H1 (cell line): ENCODE data around the gene CISTR. TPM values are rescaled to one million over a fixed set of nuclear protein-coding genes. Genes with fewer than 3 reads are reported as not detected.

Source experiments
- CTCF ChIA-PET: fragments of 300-600 bp; sonication (Branson Sonifier 250); formaldehyde crosslinking; loops from one replicate; lab custom pipeline; 2021; ENCODE audit not compliant: partially characterized antibody; lab: Charles Lee
- POLR2A ChIA-PET: fragments of 300-600 bp; sonication (Branson Sonifier 250); formaldehyde crosslinking; loops from one replicate; lab custom pipeline; 2021; ENCODE audit warnings: inconsistent platforms; ENCODE audit not compliant: partially characterized antibody; lab: Charles Lee
- DNase-seq, 2 experiments: peaks; one replicate each; pipeline versions ENCODE4 v3.0.0 to v3.0.0-alpha.2; 2010 to 2022; ENCODE audit warnings: low spot score in 2 of 2, low read depth in 1 of 2, mixed read lengths in 1 of 2
- FAIRE-seq: peaks from 2 replicates; lab custom pipeline; 2011; peaks lifted over from hg19 to GRCh38; lab: Jason Lieb, UNC
- H2AFZ ChIP-seq: 2 replicates; pipeline ENCODE4 v1.8.1; 2012; ENCODE audit warnings: low read length, inconsistent platforms
- H2AK5ac ChIP-seq: 2 replicates; pipeline ENCODE4 v1.6.1; 2013; ENCODE audit warnings: low read depth, low read length
- H2BK120ac ChIP-seq: replicated peaks from 2 replicates; pipeline ENCODE3; 2013; ENCODE audit warnings: low read depth, low read length, inconsistent platforms
- H2BK12ac ChIP-seq: 2 replicates; pipeline ENCODE4 v1.6.1; 2013; ENCODE audit warnings: low read depth, low read length
- H2BK15ac ChIP-seq: 2 replicates; pipeline ENCODE4 v1.6.1; 2013; ENCODE audit warnings: low read length
- H2BK20ac ChIP-seq: 2 replicates; pipeline ENCODE4 v1.6.1; 2013; ENCODE audit warnings: low read length
- H2BK5ac ChIP-seq: 2 replicates; pipeline ENCODE4 v1.6.1; 2013; ENCODE audit warnings: low read depth, low read length
- H3K14ac ChIP-seq: 2 replicates; pipeline ENCODE4 v1.6.1; 2013; ENCODE audit warnings: inconsistent platforms; ENCODE audit not compliant: insufficient read length
- H3K18ac ChIP-seq: 2 replicates; pipeline ENCODE4 v1.6.1; 2013; ENCODE audit warnings: low read length; ENCODE audit errors: extremely low read depth
- H3K23ac ChIP-seq: 2 replicates; pipeline ENCODE4 v1.6.1; 2013; ENCODE audit warnings: inconsistent platforms; ENCODE audit not compliant: insufficient read length
- H3K23me2 ChIP-seq: 2 replicates; pipeline ENCODE4 v1.6.1; 2013; ENCODE audit warnings: low read depth, low read length
- H3K27ac ChIP-seq: 2 replicates; pipeline ENCODE4 v1.6.1; 2011; ENCODE audit warnings: low read depth, low read length, inconsistent platforms
- H3K27me3 ChIP-seq, 4 experiments: replicated peaks in 1 of 4; 1 replicate in 1 of 4; 2 replicates in 3 of 4; pipeline versions ENCODE4 v1.6.1 to v1.8.1; 2011 to 2013; ENCODE audit warnings: low read length in 3 of 4, mild to moderate bottlenecking in 3 of 4, inconsistent platforms in 2 of 4, mixed read lengths in 2 of 4, moderate library complexity in 1 of 4; ENCODE audit not compliant: control insufficient read depth in 3 of 4, insufficient read depth in 3 of 4; ENCODE audit errors: extremely low read depth in 1 of 4
- H3K36me3 ChIP-seq, 4 experiments: 2 replicates each; pipeline versions ENCODE4 v1.6.1 to v1.8.1; 2011 to 2013; ENCODE audit warnings: mild to moderate bottlenecking in 4 of 4, low read length in 3 of 4, moderate library complexity in 2 of 4, control low read depth in 1 of 4, inconsistent platforms in 1 of 4; ENCODE audit not compliant: insufficient read depth in 4 of 4, control insufficient read depth in 2 of 4
- H3K4ac ChIP-seq: replicated peaks from 2 replicates; pipeline ENCODE3; 2013; ENCODE audit warnings: low read length, low read depth, mixed read lengths, inconsistent platforms; ENCODE audit not compliant: insufficient read length
- H3K4me1 ChIP-seq, 4 experiments: replicated peaks in 1 of 4; 1 replicate in 1 of 4; 2 replicates in 3 of 4; pipeline versions ENCODE4 v1.6.1 to v1.8.1; 2011 to 2013; ENCODE audit warnings: low read length in 3 of 4, inconsistent platforms in 2 of 4, mixed read lengths in 1 of 4; ENCODE audit not compliant: insufficient read depth in 4 of 4, control insufficient read depth in 3 of 4
- H3K4me2 ChIP-seq, 2 experiments: 2 replicates each; pipeline versions ENCODE4 v1.6.1 to v1.8.1; 2011 to 2013; ENCODE audit warnings: low read depth in 2 of 2, low read length in 2 of 2, control low read depth in 1 of 2, inconsistent platforms in 1 of 2, mild to moderate bottlenecking in 1 of 2; ENCODE audit not compliant: insufficient read depth in 1 of 2
- H3K4me3 ChIP-seq, 4 experiments: fragments of 200-600, 300-600 bp in 1 of 4; sonication (generic), shearing (Covaris generic), sonication (Bioruptor Twin) in 1 of 4; 2 replicates each; pipeline versions ENCODE4 v1.5.1 to v1.8.1; 2011 to 2016; ENCODE audit warnings: low read length in 4 of 4, low read depth in 3 of 4, control low read depth in 2 of 4, inconsistent platforms in 2 of 4, mild to moderate bottlenecking in 2 of 4, mixed read lengths in 1 of 4, moderate library complexity in 1 of 4; ENCODE audit not compliant: insufficient read depth in 2 of 4; ENCODE audit errors: extremely low read depth in 1 of 4
- H3K56ac ChIP-seq: replicated peaks from 2 replicates; pipeline ENCODE3; 2013; ENCODE audit warnings: low read depth, mild to moderate bottlenecking, mixed read lengths, low read length, inconsistent platforms; ENCODE audit not compliant: insufficient read length
- H3K79me1 ChIP-seq: 2 replicates; pipeline ENCODE4 v1.6.1; 2013; ENCODE audit warnings: low read depth, low read length, control low read depth
- H3K79me2 ChIP-seq, 2 experiments: 2 replicates each; pipeline versions ENCODE4 v1.6.1 to v1.8.1; 2012 to 2013; ENCODE audit warnings: low read length in 2 of 2, mild to moderate bottlenecking in 2 of 2, inconsistent platforms in 1 of 2; ENCODE audit not compliant: insufficient read depth in 2 of 2, control insufficient read depth in 1 of 2
- H3K9ac ChIP-seq, 4 experiments: replicated peaks in 1 of 4; 1 replicate in 1 of 4; 2 replicates in 3 of 4; pipeline versions ENCODE4 v1.6.1 to v1.8.1; 2011 to 2013; ENCODE audit warnings: low read depth in 3 of 4, low read length in 3 of 4, control low read depth in 2 of 4, mild to moderate bottlenecking in 2 of 4, moderate library complexity in 2 of 4, inconsistent platforms in 1 of 4; ENCODE audit errors: extremely low read depth in 1 of 4
- H3K9me3 ChIP-seq, 2 experiments: 2 replicates each; pipeline versions ENCODE4 v1.6.1 to v1.8.1; 2012 to 2013; ENCODE audit warnings: mild to moderate bottlenecking in 2 of 2, moderate library complexity in 2 of 2, control low read depth in 1 of 2, inconsistent platforms in 1 of 2, low read depth in 1 of 2, low read length in 1 of 2, mixed read lengths in 1 of 2; ENCODE audit not compliant: insufficient read depth in 2 of 2
- H4K20me1 ChIP-seq, 2 experiments: replicated peaks in 1 of 2; 2 replicates each; pipeline versions ENCODE3 to v1.8.1; 2011 to 2013; ENCODE audit warnings: inconsistent platforms in 2 of 2, low read length in 2 of 2, mild to moderate bottlenecking in 1 of 2; ENCODE audit not compliant: insufficient read depth in 2 of 2, control insufficient read depth in 1 of 2
- H4K5ac ChIP-seq: 2 replicates; pipeline ENCODE4 v1.6.1; 2013; ENCODE audit warnings: low read length, low read depth, mixed read lengths, inconsistent platforms; ENCODE audit not compliant: insufficient read length
- H4K8ac ChIP-seq: 2 replicates; pipeline ENCODE4 v1.8.0; 2013; ENCODE audit warnings: mild to moderate bottlenecking, moderate library complexity, low read length, inconsistent platforms; ENCODE audit not compliant: insufficient read depth; ENCODE audit errors: extremely low read depth
- H4K91ac ChIP-seq: replicated peaks from 2 replicates; pipeline ENCODE3; 2013; ENCODE audit warnings: low read length, mixed read lengths, inconsistent platforms; ENCODE audit not compliant: insufficient read length
- ASH2L ChIP-seq: fragments of 200-600, 300-600 bp; sonication (generic); IDR thresholded peaks from one replicate; pipeline ENCODE4 v1.7.1; 2017; ENCODE audit warnings: low read length
- CTCF ChIP-seq, 3 experiments: IDR thresholded peaks; 1 replicate in 2 of 3; 2 replicates in 1 of 3; pipeline versions ENCODE4 v1.5.1 to v1.6.1; 2011; ENCODE audit warnings: low read length in 3 of 3, mild to moderate bottlenecking in 3 of 3, inconsistent platforms in 2 of 3, low read depth in 1 of 3, moderate library complexity in 1 of 3; ENCODE audit not compliant: insufficient read depth in 1 of 3; ENCODE audit errors: control extremely low read depth in 1 of 3
- EZH2 ChIP-seq: fragments of 200-600 bp; sonication (generic); IDR thresholded peaks from 2 replicates; pipeline ENCODE4 v1.7.1; 2012; ENCODE audit warnings: low read depth, mild to moderate bottlenecking, moderate library complexity, low read length, inconsistent platforms; ENCODE audit not compliant: severe bottlenecking
- GTF2F1 ChIP-seq: IDR thresholded peaks from 2 replicates; pipeline ENCODE4 v1.6.1; 2012; ENCODE audit warnings: low read depth, low read length, improper control_type of control experiment, borderline replicate concordance
- RAD21 ChIP-seq, 2 experiments: IDR thresholded peaks in 1 of 2; conservative IDR thresholded peaks in 1 of 2; 2 replicates each; pipeline ENCODE4 v1.6.1; 2011; ENCODE audit warnings: low read depth in 2 of 2, low read length in 2 of 2, improper control_type of control experiment in 1 of 2, inconsistent platforms in 1 of 2, mild to moderate bottlenecking in 1 of 2, moderate library complexity in 1 of 2
- RXRA ChIP-seq: IDR thresholded peaks from 2 replicates; pipeline ENCODE4 v1.6.1; 2011; ENCODE audit warnings: low read depth, mild to moderate bottlenecking, low read length, moderate library complexity; ENCODE audit not compliant: insufficient read depth
- SUZ12 ChIP-seq: fragments of 200-600 bp; sonication (generic); IDR thresholded peaks from 2 replicates; pipeline ENCODE4 v1.6.1; 2012; ENCODE audit warnings: mild to moderate bottlenecking, inconsistent platforms, low read length, moderate library complexity, mixed read lengths
- TBP ChIP-seq: IDR thresholded peaks from 2 replicates; pipeline ENCODE4 v1.6.1; 2011; ENCODE audit warnings: low read depth, low read length, improper control_type of control experiment
- whole genome bisulfite sequencing, 2 experiments: shearing (Covaris generic) in 1 of 2; methylation state at CpG; one replicate each; pipeline versions ENCODE4 v1.1.6 to v1.1.7; 2013 to 2015; ENCODE audit warnings: low lambda C conversion rate in 2 of 2, mixed read lengths in 2 of 2, inconsistent platforms in 1 of 2, low coverage in 1 of 2, missing lambda C conversion rate in 1 of 2; ENCODE audit not compliant: insufficient replicate concordance in 2 of 2, insufficient coverage in 1 of 2, insufficient read length in 1 of 2; ENCODE audit errors: extremely low coverage in 1 of 2, missing lambda C conversion rate in 1 of 2; 5-methylcytosine and 5-hydroxymethylcytosine counted together
- polyA plus RNA-seq, 7 experiments: library from polyadenylated mRNA; depleted of rRNA in 3 of 7; stranded (reverse) in 5 of 7; unstranded in 2 of 7; fragments of >200 nt in 5 of 7; fragments of 200-250 nt in 2 of 7; gene quantifications; 1 replicate in 5 of 7; 2 replicates in 1 of 7; 4 replicates in 1 of 7; pipeline versions ENCODE4 v1.2.1 to v1.2.3, GENCODE V29; 2011 to 2013; ENCODE audit warnings: missing spikeins in 2 of 7, mixed read lengths in 2 of 7
- total RNA-seq: library from RNA; stranded (reverse); fragmentation: NEBNext Ultra II Directional; extraction: Animal tissue kit (Norgen Biotek cat#: 25700); gene quantifications from 2 replicates; pipeline ENCODE4 v1.2.1, GENCODE V29; 2021

CISTR gene
- total and polyA plus RNA-seq, 2 of the 8 experiments (the other 6 are each of a cell fraction or from before 2014, with no cell fraction given): not detected

GRCh38 chr12:53757101-53757770 is 5.5 kb upstream of the CISTR start:
- Histone ChIP-seq H2BK12ac (peak overlapping the region; percentile 91), H2AK5ac (no peak overlapping the region), H2BK5ac (peak overlapping the region; percentile 76; the same call in 1 of the 2 replicates), H3K23me2 (peaks cover 4% of the 10 kb centered on the region; the same call in 1 of the 2 replicates), H2BK120ac (no peak overlapping the region), H3K18ac (peak overlapping the region; percentile 84; the same call in 1 of the 2 replicates), H3K9me3 (no peaks in the 10 kb centered on the region), H3K14ac (no peak overlapping the region), H3K27me3 (peaks cover 17 to 38% (median 33%) of the 10 kb centered on the region in 4 experiments), H3K4me3 (peak overlapping the region; percentile 19 to 52 (median 42); a peak in 6 of 8 replicates), H3K23ac (no peak overlapping the region), H3K9ac (no peak overlapping the region), H3K79me2 (no peaks in the 10 kb centered on the region), H2BK20ac (no peak overlapping the region), H3K4me1 (peaks cover 3 to 17% (median 7%) of the 10 kb centered on the region in 4 experiments), H4K5ac (no peak overlapping the region), H4K20me1 (no peaks in the 10 kb centered on the region), H4K91ac (no peak overlapping the region), H3K36me3 (no peaks in the 10 kb centered on the region), H4K8ac (no peak overlapping the region), H3K4me2 (peak overlapping the region; percentile 39 to 70), H3K56ac (no peak overlapping the region), H2BK15ac (no peak overlapping the region), H3K4ac (no peak overlapping the region), H3K79me1 (no peaks in the 10 kb centered on the region), H3K27ac (no peak overlapping the region), H2AFZ (no peak overlapping the region)
- FAIRE-seq (peak; percentile 63), DNase-seq (peak; percentile 70 to 99)
- CTCF ChIA-PET: interaction anchor here (0.6 to 7.5 kb wide), 66 partner anchors 9 to 1754 kb away, joined by 3 to 152 read pairs (median 4); partner anchors contain the start of gene CALCOCO1
- POLR2A ChIA-PET: interaction anchor here (0.7 to 1.7 kb wide), 5 partner anchors 11 to 187 kb away, joined by 3 to 6 read pairs (median 3); partner anchors contain the start of gene ATP5MC2
- 10% methylated on average over 17 of the region's 17 CpGs; no CpG with 5 or more reads in 1 of the 2 experiments for WGBS, 2 experiments
- TF ChIP-seq SUZ12 (peak; percentile 12; the same call in 1 of the 2 replicates), GTF2F1 (no peak), RXRA (no peak), RAD21 (IDR thresholded peaks at IDR 0.05 in 1 of 2, conservative IDR thresholded peaks at IDR 0.05 in 1 of 2; ENCODE audit: low read depth in 2 of 2, low read length in 2 of 2) (peak; percentile 56 to 73), CTCF (IDR thresholded peaks at IDR 0.05; ENCODE audit: control extremely low read depth in 1 of 3, insufficient read depth in 1 of 3, low read depth in 1 of 3, low read length in 3 of 3) (peak; percentile 85 to 93 (median 92)), TBP (0 out of 2 replicates have a peak, but pooled peaks have one; percentile 31), ASH2L (peak; percentile 31), EZH2 (peak; percentile 35)
